GM12864 (cell line): ENCODE data around the gene VAV1.

ENCODE experiments used
- DNase-seq: peaks from one replicate; pipeline ENCODE4 v3.0.0-alpha.2; 2011; ENCODE audit warnings: low read depth
- H3K4me3 ChIP-seq: 2 replicates; pipeline ENCODE4 v1.5.1; 2011; ENCODE audit warnings: mild to moderate bottlenecking, low read depth, low read length, control low read depth
- TF ChIP-seq, protein P1 (sequence below): IDR thresholded peaks from 2 replicates; pipeline ENCODE4 v1.5.1; 2011; ENCODE audit warnings: low read depth, mild to moderate bottlenecking, moderate library complexity, low read length, control low read depth, inconsistent platforms; ENCODE audit errors: missing control alignments

Gene VAV1

DNA sequence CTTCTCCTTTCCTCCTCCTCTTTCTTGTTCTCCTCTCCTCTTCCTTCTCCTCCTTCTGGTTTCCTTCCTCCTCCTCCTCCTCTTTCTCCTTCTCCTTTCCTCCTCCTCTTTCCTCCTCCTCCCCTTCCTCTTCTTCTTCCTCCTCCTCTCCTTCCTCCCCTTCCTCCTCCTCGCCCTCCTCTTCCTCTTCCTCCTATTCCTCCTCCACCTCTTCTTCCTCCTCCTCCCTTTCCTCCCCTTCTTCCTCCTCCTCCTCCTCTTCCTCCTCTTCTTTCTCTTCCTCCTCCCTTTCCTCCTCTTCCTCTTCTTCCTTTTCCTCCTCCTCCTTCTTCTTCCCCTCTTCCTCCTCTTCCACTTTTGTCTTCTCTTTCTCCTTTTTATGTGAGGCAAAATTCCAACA, 59.9 kb downstream of the VAV1 start:
- no peak overlapping the region for H3K4me3 ChIP-seq
- DNase-seq, result no peak
- TF ChIP-seq, protein P1, sequence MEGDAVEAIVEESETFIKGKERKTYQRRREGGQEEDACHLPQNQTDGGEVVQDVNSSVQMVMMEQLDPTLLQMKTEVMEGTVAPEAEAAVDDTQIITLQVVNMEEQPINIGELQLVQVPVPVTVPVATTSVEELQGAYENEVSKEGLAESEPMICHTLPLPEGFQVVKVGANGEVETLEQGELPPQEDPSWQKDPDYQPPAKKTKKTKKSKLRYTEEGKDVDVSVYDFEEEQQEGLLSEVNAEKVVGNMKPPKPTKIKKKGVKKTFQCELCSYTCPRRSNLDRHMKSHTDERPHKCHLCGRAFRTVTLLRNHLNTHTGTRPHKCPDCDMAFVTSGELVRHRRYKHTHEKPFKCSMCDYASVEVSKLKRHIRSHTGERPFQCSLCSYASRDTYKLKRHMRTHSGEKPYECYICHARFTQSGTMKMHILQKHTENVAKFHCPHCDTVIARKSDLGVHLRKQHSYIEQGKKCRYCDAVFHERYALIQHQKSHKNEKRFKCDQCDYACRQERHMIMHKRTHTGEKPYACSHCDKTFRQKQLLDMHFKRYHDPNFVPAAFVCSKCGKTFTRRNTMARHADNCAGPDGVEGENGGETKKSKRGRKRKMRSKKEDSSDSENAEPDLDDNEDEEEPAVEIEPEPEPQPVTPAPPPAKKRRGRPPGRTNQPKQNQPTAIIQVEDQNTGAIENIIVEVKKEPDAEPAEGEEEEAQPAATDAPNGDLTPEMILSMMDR, result no peak

DNA sequence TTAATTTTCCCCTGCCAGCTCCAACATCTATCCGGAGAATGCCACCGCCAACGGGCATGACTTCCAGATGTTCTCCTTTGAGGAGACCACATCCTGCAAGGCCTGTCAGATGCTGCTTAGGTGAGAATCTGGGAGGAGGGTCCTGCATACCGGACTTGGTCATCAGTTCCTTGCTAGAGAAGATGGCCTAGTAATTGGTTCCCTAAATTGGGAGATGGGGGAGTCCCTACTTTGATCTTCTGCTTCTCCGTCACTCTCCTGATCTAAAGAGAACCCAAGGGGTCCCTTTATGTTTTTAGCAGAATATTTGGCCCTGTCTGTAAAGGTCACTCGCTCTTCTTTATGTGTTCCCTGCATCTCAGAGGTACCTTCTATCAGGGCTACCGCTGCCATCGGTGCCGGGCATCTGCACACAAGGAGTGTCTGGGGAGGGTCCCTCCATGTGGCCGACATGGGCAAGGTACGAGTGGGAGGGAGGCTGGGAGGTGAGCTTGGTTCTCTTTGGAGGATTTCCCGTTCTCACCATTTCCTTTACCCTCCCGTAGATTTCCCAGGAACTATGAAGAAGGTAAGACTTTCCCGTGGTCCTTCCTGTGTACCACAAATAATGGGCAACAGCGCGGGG, 60.8 kb downstream of the VAV1 start:
- TF ChIP-seq, protein P1, result no peak
- no peak for DNase-seq
- H3K4me3 ChIP-seq, result no peak overlapping the region

DNA sequence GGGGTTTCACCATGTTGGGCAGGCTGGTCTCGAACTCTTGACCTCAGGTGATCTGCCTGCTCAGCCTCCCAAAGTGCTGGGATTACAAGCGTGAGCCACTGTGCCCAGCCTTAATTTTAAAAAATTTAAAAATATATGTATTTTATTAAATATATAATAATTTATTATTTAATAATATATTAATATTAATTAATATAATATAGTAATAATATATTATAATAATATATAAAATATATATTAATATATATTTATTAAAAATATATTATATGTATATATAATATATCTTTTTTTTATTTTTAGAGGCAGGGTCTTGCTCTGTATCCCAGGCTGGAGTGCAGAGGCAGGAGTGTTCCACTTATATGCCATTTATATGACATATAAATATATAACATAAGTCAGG, 61.9 kb downstream of the VAV1 start:
- no peak overlapping the region for H3K4me3 ChIP-seq
- TF ChIP-seq, protein P1, result no peak
- DNase-seq, result no peak

GRCh38 chr19:6835501-6835900, 63.0 kb downstream of the VAV1 start:
- TF ChIP-seq, protein P1, result no peak
- no peak for DNase-seq
- H3K4me3 ChIP-seq, result no peak overlapping the region

DNA sequence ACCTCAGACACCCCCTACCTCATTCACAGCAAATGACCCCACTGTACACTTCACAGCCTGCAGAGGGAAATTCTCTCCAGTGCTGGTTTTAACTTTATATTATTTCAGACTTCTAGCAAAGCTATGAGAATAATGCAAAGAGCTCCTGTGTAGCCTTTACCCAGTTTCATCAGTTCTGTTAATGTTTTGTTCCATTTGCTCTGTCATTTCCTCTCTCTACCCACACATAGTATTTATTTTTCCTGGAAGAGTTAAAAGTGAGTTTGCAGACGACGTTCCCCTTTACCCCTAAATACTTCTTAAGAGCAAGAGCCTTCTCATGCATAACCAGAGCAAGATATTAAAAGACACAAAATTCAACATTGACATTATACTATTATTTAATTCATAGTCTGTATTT, 65.0 kb downstream of the VAV1 start:
- no peak overlapping the region for H3K4me3 ChIP-seq
- DNase-seq, result no peak
- TF ChIP-seq, protein P1, result no peak

DNA sequence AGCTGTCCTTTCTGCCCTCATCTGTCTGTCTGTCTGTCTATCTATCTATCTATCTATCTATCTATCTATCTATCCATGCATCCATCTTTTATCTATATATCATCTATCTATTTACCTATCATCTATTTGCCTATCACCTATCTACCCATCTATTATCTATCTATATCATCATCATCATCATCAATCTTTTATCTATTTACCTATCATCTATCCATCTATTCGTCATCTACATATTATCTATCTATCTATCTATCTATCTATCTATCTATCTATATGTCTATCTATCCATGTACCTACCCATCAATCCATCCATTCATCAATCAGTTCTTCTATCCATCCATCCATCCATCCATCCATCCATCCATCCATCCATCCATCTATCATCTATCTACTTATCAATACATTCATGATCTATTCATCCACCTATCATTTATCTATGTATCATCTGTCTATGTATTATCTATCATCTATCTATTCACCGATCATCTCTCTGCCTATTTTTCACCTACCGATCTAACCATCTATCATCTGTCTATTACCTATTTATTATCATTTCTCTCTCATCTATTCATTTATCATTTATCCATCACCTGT, 65.7 kb downstream of the VAV1 start:
- no peak overlapping the region for H3K4me3 ChIP-seq
- DNase-seq, result no peak
- TF ChIP-seq, protein P1, result no peak
